Measurements from ENCODE around the gene INSL6.
"Not testable (repeated sequence)": the region's sequence is repeated elsewhere in the genome, so short reads cannot be mapped to it uniquely, and the experiment has no call there.

Gene INSL6

GRCh38 chr9:5185220-5185840, at the start of gene INSL6:
INSL6 (minus strand) TSS chr9:5185639; CDS start chr9:5185602, 37 bp downstream.
- H3K4me3 ChIP-seq = no peak within 1 kb of the TSS
- no peak within 1 kb of the TSS for H3K27ac ChIP-seq

- Histone ChIP-seq H3K27ac (no peak within 1 kb of the TSS), H3K4me3 (no peak within 1 kb of the TSS)
Measured at GRCh38 chr9:5231212-5231611, 45.8 kb upstream of the INSL6 start, which contains the start of gene INSL4. INSL4 (plus strand) TSS chr9:5231419; CDS start chr9:5231524, 105 bp downstream.

- no peak overlapping the region for H3K27ac ChIP-seq
- no peak overlapping the region for H3K4me3 ChIP-seq
Measured at GRCh38 chr9:5230554-5230953, 45.1 kb upstream of the INSL6 start.

- no peak overlapping the region for H3K27ac ChIP-seq
- no peak overlapping the region for H3K4me3 ChIP-seq
Measured at GRCh38 chr9:5205071-5205470, 19.6 kb upstream of the INSL6 start.

- no peak overlapping the region for H3K27ac ChIP-seq
- no peak overlapping the region for H3K4me3 ChIP-seq
Measured at GRCh38 chr9:5195463-5195862, 10.0 kb upstream of the INSL6 start.

- Histone ChIP-seq H3K27ac (no peak overlapping the region), H3K4me3 (no peak overlapping the region)
Measured at GRCh38 chr9:5193345-5193744, 7.9 kb upstream of the INSL6 start.

- no peak overlapping the region for H3K4me3 ChIP-seq
- no peak overlapping the region for H3K27ac ChIP-seq
Measured at GRCh38 chr9:5191985-5192384, 6.5 kb upstream of the INSL6 start.

- Histone ChIP-seq H3K27ac (no peak overlapping the region), H3K4me3 (no peak overlapping the region)
Measured at GRCh38 chr9:5188060-5188984, 2.9 kb upstream of the INSL6 start.

- H3K4me3 ChIP-seq = no peak overlapping the region
- no peak overlapping the region for H3K27ac ChIP-seq
Measured at GRCh38 chr9:5186416-5187169, 1.2 kb upstream of the INSL6 start.

GRCh38 chr9:5184776-5185175, 663 bp downstream of the INSL6 start:
- no peak overlapping the region for H3K4me3 ChIP-seq
- H3K27ac ChIP-seq = no peak overlapping the region

- not testable (repeated sequence) for H3K27ac ChIP-seq, H3K4me3 ChIP-seq
Measured at GRCh38 chr9:5180631-5181030, 4.8 kb downstream of the INSL6 start.

- H3K27ac ChIP-seq = no peak overlapping the region
- H3K4me3 ChIP-seq = no peak overlapping the region
Measured at GRCh38 chr9:5178126-5178805, 7.2 kb downstream of the INSL6 start.

- Histone ChIP-seq H3K4me3 (no peak overlapping the region), H3K27ac (no peak overlapping the region)
Measured at GRCh38 chr9:5146241-5146640, 39.2 kb downstream of the INSL6 start.

- Histone ChIP-seq H3K27ac (no peak overlapping the region), H3K4me3 (no peak overlapping the region)
Measured at GRCh38 chr9:5144217-5144616, 41.2 kb downstream of the INSL6 start.

GRCh38 chr9:5140151-5140550, 45.3 kb downstream of the INSL6 start:
- Histone ChIP-seq H3K4me3 (no peak overlapping the region), H3K27ac (no peak overlapping the region)

GRCh38 chr9:5122516-5122915, 62.9 kb downstream of the INSL6 start:
- Histone ChIP-seq H3K4me3 (no peak overlapping the region), H3K27ac (no peak overlapping the region)

GRCh38 chr9:5122116-5122515, 63.3 kb downstream of the INSL6 start:
- no peak overlapping the region for H3K27ac ChIP-seq

GRCh38 chr9:5113994-5114748, 71.3 kb downstream of the INSL6 start:
- Histone ChIP-seq H3K27ac (no peak overlapping the region), H3K4me3 (no peak overlapping the region)

More at GRCh38 chr9:5122116-5122515, 63.3 kb downstream of the INSL6 start:
- H3K4me3 ChIP-seq = no peak overlapping the region

Measured in skin epidermis (tissue), 12 donors.